MM.1S (cell line): Measurements from ENCODE around the gene CDON.

ENCODE experiments used
- CTCF ChIP-seq: fragments of 300-600 bp; sonication (generic); IDR thresholded peaks from 2 replicates; pipeline ENCODE4 v1.5.1; 2016; ENCODE audit warnings: antibody characterized with exemption, low read length, mixed read lengths
- EZH2phosphoT487 ChIP-seq: fragments of 300-600 bp; sonication (generic); IDR thresholded peaks from 2 replicates; pipeline ENCODE4 v1.6.1; 2018; ENCODE audit warnings: antibody characterized with exemption, low read length

- TF ChIP-seq CTCF (no peak), EZH2phosphoT487 (no peak)
These were observed 38.7 kb upstream of the CDON start for GRCh38 chr11:126101251-126101929.
